NCI-H2081 treated with DMSO at 0.1 percent for 48 hours (cell line): ENCODE data around the gene PKNOX2.

Experiments used
- DNase-seq: peaks from one replicate; lab custom pipeline; 2025; lab: John Stamatoyannopoulos, UW

The PKNOX2 gene

DNA sequence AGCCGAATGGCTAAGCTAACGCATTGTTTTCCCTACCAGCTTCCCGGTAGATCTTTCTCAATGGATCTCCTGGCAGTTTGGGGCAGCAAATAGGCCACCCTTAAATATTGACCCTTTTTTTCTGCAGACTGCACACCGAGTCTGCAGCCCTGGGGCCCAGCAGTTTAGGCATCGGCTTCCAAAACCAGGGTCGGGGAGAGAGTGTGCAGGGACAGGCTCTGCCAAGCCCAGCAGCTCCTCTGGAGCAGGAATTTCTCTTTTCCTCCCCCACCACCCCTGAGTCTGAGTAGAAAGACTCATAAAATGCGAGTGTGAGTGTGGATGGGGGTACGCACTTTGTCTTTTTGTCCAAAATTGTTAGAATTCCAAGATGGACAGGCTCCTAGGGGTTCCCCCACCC, 218.3 kb downstream of the PKNOX2 start:
- no peak for DNase-seq

- no peak for DNase-seq
Measured at GRCh38 chr11:125384825-125385224, 220.3 kb downstream of the PKNOX2 start.

GRCh38 chr11:125387901-125388300, 223.3 kb downstream of the PKNOX2 start:
- DNase-seq, result no peak

GRCh38 chr11:125388611-125389010, 224.1 kb downstream of the PKNOX2 start:
- no peak for DNase-seq

GRCh38 chr11:125389339-125390166, 225.0 kb downstream of the PKNOX2 start:
- DNase-seq, result no peak

- DNase-seq, result no peak
Measured at GRCh38 chr11:125390946-125391345, 226.4 kb downstream of the PKNOX2 start.

GRCh38 chr11:125393331-125393730, 228.8 kb downstream of the PKNOX2 start:
- no peak for DNase-seq

GRCh38 chr11:125394296-125394695, 229.7 kb downstream of the PKNOX2 start:
- no peak for DNase-seq

DNA sequence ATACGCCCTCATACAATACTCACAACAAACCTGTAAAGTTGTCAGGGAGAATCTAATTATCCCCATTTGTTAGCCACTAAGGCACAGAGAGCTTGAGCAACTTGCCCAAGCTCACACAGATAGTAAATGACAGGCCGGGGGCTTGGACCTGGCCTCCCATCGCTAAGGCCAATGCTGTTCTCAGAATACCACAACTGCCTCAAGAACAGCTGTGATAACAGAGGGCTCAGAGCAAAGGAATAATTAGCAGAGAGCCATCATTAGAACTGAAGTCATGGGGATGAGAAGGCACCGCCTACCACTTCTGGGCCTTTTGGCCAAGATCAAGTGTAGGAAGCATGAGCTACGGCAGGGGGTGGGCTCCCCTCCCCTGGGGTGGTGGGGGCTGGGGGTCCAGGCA, 232.9 kb downstream of the PKNOX2 start:
- DNase-seq, result no peak

DNA sequence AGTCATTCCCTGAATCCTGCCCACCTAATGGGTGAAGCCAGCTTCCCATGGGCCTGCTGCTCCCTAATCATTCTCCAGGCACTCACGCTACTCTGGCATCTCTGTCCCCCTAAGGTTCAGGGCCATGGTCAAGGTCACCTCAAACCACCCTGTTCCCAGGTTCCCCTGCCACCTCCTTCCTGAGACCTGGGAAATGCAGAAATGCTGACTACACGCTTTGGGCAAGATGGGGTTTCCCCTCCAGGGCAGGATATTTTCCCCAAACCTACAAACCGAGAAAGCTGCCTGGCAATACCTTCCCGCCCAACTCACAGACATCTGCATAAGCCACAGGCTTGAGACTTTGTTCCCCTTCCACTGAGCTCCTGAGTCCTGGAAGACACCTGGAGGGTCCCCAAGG, 233.9 kb downstream of the PKNOX2 start:
- DNase-seq, result no peak

GRCh38 chr11:125398994-125399640, 234.6 kb downstream of the PKNOX2 start:
- DNase-seq, result no peak

DNA sequence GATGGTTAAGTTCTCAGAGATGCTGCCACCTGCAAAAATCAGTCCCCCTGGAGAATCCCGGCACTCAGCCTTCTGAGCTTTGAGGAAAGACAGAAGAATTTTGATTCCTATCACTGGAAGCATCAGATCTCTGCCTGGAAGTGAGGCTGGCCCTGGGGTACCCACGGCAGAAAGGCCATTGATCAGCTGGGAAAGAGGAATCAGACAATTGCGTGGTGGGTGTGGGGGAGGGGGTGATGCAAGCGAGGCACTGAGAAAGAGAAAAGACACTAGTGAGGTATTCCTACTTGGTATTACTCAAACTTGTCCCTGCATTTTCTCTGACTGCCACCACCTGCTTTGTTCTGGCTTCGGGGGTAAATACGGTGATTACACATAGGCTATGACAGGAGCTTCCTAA, 235.4 kb downstream of the PKNOX2 start:
- no peak for DNase-seq

DNA sequence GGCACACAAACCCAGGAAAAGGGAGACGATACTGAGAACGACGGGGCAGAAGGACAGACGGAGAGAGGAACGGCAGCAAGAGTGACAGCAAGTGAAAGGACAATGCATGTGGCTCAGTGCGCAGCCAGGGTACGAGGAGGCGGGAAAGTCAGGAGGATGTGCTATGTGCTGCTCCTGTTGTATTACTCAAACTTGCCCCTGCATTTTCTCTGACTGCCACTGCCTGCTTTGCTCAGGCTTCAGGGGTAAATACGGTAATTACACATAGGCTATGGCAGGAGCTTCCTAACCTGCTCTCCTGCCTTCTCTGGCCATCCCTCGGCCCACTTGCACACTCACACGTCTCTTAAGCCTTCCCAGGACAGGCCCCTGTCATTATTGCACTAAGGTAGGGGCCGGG, 236.7 kb downstream of the PKNOX2 start:
- no peak for DNase-seq

GRCh38 chr11:125401746-125402145, 237.2 kb downstream of the PKNOX2 start:
- no peak for DNase-seq

DNA sequence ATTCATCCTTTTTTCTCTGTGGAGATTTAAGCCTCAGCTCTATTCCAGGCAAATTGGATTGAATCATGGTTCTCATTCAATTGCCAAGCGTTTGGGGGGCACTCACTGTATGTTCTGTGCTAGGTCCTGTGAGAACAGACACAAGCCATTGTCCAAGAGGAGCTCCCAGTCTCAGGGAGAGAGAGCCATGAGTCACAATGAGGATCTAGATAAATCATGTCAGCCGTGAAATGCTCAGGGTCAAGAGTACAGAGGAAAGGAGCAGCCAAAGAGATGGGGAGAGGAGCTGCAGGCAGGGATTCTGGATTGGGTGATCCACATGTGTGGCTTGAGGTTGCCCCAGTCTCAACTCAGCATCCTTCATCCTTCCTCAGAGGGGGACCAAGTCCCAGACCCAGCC, 237.9 kb downstream of the PKNOX2 start:
- DNase-seq, result no peak

DNA sequence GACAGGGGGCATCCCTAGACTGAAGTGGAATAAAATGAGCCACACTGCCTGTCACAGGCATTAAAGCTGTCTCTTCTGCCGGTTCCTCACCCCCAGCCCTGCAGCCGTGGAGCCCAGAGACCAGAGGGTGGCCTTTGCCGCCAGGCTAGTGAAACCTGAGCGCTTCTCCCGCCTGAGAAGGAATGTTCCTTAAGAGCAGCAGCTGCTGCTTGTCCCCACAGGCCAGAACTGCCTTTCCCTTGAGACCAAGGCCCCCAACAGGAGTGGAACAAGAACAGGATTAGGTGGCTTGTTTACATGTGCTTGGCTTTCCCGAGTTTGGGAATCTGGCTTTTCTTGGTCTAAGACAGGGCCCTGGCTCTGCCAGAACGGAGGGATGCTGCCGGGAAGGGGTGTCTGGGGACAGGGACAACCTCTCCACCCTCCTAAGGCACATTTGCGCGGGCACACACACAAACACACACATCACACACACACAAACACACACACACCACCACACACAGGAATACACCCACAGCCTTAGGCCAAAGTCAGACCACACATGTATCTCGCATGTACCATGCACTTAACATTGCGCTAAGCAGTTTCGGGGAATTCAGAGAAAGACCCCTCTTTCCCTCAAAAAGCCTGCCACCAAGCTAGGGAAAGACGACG, 239.7 kb downstream of the PKNOX2 start:
- no peak for DNase-seq

- no peak for DNase-seq
Measured at GRCh38 chr11:125404811-125405790, 240.6 kb downstream of the PKNOX2 start.

- DNase-seq, result no peak
Measured at GRCh38 chr11:125407046-125407445, 242.5 kb downstream of the PKNOX2 start.

GRCh38 chr11:125408311-125408711, 243.8 kb downstream of the PKNOX2 start:
- DNase-seq, result no peak

- no peak for DNase-seq
Measured at GRCh38 chr11:125410091-125410490, 245.5 kb downstream of the PKNOX2 start.

- DNase-seq, result no peak
Measured at GRCh38 chr11:125412177-125412496, 247.6 kb downstream of the PKNOX2 start.

GRCh38 chr11:125412509-125412908, 248.0 kb downstream of the PKNOX2 start:
- DNase-seq, result no peak
